HG03095 (cell line): ENCODE measurements around the gene SRGAP2C.
"Not testable (repeated sequence)": the region's sequence is repeated elsewhere in the genome, so short reads cannot be mapped to it uniquely, and the experiment has no call there.

ENCODE experiments used
- ATAC-seq: cut with Tn5 transposase; IDR thresholded peaks from one replicate; pipeline ENCODE4 v1.9.1; 2021; ENCODE audit warnings: moderate library complexity; ENCODE audit not compliant: unreplicated experiment

The SRGAP2C gene

GRCh38 chr1:121184290-121185127 is at the start of gene SRGAP2C, which contains the start of gene FAM72B:
Gene SRGAP2C, plus strand, starts transcription at chr1:121184975. Its CDS starts 2,472 bp downstream, at chr1:121187447.
Gene FAM72B, minus strand, starts transcription at chr1:121184340. Its CDS starts 851 bp downstream, at chr1:121183489.
- ATAC-seq = peak; percentile 82

DNA sequence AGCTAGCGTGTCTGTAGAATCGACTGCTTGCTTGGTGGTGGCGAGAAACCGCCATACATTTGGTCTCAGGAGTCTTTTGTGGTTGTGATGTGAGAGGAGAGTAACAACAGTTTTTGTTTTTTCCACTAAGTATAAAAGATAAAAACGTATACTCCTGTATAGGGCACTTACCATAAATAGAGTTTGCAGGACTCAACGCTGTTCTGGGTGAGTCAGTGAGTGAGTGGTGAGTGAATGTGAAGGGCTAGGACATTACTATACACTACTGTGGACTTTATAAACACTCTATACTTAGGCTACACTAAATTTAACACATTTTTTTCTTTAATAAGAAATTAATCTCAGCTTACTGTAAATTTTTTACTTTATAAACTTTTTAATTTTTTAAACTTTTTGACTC is 44.4 kb upstream of the SRGAP2C start:
- not testable (repeated sequence) for ATAC-seq

DNA sequence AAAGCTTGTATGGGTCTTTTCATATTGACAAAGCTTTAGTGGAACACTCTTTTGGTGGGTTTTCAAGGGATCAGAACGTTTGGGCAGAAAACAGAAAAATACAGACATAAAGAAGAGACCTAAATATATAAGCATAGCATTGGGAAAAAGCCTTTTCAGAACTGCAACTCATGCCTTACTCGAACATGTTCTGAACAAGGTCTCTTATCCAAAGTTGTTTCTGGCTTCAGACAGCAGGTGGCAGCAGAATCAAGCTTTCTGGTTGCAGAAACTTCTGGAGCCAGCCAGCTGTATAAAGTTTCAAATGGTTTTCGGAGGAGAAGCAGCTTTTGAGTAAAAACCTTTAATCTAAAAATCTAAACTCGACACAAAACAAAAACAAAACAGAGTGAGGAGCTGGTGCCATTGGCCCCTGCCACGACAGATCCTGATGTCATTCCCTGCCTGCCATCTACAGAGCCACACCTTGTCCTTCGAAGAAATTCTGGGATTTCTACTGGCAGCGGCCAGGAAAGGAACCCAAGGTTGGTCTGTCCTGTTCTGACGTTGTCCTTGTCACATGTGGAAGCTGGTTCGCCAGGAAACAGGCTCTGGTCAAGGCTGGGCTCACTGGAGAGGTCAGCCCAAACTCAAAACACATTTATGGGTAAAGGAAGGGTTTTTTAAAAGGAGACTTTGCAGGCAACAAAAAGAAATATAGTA is 36.1 kb upstream of the SRGAP2C start:
- ATAC-seq = not testable (repeated sequence)

DNA sequence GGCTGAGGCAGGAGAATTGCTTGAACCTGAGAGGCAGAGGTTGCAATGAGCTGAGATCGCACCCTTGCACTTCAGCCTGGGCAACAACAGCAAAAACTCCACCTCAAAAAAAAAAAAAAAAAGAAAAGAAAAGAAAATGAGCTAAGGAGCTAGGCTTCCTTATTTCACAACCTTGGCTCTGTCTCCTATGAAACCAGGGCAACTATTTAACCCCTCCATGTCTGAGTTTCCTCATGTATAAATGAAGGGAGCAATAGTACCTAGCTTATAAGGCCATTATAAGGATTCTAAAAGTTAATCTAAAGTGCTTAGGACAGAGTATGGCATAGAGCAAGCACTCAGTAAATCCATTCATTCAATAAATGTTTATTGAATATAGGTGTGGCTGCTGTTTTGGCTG is 33.5 kb upstream of the SRGAP2C start:
- ATAC-seq = not testable (repeated sequence)

DNA sequence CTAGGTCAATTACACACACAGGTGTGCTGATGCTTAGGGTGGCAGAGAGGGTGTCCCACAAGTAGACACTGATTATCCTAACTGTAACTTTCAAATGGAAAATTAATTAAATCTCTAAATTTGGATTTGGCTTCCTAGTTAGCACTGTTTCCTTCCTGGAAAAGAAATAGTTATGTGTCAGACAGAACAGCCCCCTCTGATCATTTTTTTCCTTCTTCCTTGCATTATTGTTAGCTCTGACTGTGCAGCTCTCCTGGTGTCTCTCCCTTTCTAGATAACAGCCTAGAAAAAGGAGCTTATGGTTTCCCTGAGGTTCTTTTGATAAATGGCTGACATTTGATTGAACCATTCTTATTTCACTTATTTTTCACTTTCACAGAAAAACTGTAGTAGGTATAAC is 32.0 kb upstream of the SRGAP2C start:
- not testable (repeated sequence) for ATAC-seq

DNA sequence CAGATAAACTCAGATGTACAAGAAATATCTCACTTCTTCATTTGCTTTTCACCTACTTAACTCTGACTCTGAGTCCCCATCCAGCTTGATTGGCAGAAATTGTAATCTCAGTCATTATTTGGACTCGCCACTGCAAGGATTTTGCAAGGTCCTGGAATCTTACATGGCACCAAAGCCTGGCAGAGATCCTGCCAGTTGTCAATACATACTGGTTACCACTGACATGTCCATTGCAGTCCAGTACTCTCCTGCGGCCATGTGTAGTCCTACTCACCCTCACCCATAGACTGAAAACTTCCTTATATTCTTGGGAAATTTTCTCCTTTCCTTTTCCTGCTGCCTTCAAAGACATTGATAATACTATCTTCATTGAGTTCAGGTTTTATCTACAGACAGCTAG is 30.0 kb upstream of the SRGAP2C start:
- not testable (repeated sequence) for ATAC-seq

GRCh38 chr1:121155671-121156358 is 29.0 kb upstream of the SRGAP2C start:
- not testable (repeated sequence) for ATAC-seq

DNA sequence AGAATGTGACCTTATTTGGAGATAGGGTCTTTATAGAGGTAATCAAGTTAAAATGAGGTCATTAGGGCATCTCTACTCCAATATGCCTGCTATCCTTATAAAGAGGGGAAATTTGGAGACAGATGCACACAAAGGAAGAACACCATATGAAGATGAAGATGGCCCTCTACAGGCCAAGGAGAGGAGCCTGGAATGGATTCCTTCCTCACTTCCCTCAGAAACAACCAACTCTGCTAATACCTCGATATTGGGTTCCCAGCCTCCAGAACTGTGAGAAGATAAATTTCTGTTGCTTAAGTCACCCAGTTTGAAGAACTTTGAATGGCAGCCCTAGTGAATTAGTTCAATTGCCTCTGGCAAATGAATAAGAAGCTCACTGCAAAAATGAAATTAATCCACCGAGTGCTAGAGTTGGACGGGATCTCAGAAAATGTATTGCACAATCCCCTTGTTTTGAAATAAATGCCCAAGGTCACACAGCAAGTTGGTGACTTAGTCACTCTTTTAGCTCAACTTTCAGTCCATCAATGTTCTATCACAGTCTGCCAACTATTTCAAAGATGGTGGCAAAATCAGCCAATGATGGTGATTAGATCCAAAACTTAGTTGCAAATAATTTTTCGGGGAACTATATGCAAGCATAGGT is 27.7 kb upstream of the SRGAP2C start:
- not testable (repeated sequence) for ATAC-seq

DNA sequence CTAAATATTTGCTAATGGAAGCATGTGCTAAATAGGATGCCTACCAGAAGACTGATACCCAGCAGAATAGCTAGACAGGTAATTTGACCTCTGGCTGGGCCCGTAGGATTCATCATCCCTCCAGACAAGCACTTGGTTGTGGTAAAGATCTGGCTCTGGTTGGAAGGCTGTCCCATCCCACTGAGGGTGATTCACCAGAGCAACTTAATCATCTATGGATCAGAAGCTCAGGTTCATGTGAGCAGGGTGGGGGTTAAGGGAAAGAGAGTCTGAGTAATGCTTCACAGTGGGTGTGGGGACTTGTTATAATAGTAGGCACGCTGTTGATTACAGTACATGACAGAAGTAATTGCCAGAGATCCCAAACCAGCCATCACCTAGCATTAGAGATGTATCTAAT is 27.2 kb upstream of the SRGAP2C start:
- ATAC-seq = not testable (repeated sequence)

GRCh38 chr1:121160118-121160517 is 24.7 kb upstream of the SRGAP2C start:
- ATAC-seq = not testable (repeated sequence)

DNA sequence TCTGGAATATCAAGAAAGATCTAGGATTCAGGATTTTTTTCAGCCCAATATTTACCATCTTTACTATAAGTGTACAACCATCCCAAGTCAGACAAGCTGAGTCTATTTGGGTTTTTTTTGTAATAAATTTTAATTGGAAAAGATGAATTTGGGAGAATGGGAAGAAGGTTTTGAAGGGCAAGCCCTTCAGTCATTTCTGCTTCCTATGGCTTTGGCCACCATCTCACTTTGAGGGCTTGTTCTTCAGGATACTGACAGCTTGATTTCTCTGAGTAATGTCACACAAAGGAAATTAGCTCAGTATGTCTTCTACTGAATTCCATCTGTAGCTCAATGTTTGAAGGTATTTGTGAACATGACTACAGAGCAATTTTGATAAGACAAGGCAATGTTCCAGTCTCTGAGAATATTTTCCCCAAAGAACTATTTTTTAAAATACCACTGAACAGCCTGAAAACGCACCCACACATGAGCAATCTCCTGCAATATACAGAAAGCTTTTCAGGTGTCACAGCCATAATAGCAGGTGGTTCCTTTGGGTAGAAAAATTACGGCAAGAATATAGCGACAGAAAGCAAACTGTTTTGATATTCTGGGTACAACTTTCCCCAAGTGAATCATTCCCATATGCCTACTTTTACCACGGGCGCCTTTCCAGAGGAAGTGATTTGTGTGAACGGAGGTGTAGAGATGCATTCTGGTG is 23.4 kb upstream of the SRGAP2C start:
- not testable (repeated sequence) for ATAC-seq

- ATAC-seq = not testable (repeated sequence)
Observed at GRCh38 chr1:121163850-121164757, 20.7 kb upstream of the SRGAP2C start.

GRCh38 chr1:121165296-121165695 is 19.5 kb upstream of the SRGAP2C start:
- not testable (repeated sequence) for ATAC-seq

DNA sequence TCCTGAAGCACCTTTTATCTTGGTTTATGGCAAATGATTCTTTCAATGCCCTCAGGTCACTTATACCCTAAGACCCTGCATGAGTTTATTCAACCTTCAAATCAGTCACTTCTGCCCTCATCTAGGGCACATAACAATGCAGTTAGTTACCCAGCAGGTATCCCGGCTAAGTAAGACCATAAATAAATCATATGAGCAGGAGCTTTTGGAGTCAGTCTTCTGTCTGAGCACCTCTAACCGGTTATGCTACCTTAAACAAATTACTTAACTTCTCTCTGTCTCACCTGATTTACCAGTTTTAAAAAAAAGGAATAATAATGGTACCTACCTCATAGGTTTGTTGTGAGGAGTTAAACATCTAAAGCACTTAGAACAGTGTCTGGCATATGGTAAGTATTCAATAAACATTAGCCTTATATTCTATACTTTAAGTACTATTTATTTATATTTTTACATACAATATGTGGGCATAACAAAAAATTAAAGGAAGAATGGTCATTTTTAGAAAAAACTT is 17.5 kb upstream of the SRGAP2C start:
- not testable (repeated sequence) for ATAC-seq

DNA sequence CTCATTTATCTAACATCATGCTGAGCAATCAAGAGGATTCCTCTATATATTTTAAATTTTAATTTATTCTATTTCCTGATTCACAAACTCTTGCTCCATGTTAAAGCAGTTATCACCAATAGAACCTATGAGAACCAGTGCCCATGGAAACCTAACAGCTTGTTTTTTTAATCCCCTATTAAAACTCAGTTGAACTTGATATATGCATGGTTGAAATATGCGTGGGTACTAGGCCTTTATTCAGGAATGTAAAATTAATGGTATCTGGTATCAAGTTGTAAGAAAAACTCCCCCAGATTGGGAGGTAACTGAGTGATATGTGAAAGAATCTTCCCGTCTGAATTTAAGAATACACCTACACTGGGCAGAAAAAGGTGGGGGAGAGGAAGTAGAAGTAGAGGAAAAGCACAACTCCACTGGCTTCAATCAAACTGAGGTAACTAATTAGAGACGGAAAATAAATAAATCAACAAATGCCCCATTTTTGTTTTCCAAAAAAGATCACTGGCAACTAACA is 16.6 kb upstream of the SRGAP2C start:
- not testable (repeated sequence) for ATAC-seq

- not testable (repeated sequence) for ATAC-seq
Observed at GRCh38 chr1:121176649-121177048, 8.1 kb upstream of the SRGAP2C start.

- ATAC-seq = not testable (repeated sequence)
Observed at GRCh38 chr1:121178197-121178596, 6.6 kb upstream of the SRGAP2C start.

DNA sequence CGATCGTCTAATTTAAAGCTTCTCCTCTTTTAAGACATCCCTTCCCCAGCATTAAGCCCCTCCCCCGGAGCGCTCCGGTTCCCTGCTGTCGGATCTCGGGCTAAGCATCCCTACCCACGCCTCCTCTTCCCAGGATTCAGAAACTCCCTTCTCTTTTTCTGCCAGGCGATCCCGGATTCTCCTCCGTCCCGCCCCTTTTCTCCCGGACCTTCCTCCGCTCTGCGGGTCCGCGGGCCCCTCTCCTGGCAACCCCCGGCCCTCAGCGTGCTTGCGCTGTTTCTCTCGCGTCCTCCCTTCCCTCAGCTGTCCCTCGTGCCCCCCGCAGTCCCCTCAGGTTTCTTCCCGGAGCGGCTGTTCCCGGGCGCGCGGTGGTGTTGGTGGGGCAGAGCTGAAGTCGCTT is 908 bp upstream of the SRGAP2C start:
- ATAC-seq = not testable (repeated sequence)
